ENCODE results near the gene FDPS.
A peak's percentile ranks its signal among the peaks of the same experiment; 100 is the strongest.

The FDPS gene

DNA sequence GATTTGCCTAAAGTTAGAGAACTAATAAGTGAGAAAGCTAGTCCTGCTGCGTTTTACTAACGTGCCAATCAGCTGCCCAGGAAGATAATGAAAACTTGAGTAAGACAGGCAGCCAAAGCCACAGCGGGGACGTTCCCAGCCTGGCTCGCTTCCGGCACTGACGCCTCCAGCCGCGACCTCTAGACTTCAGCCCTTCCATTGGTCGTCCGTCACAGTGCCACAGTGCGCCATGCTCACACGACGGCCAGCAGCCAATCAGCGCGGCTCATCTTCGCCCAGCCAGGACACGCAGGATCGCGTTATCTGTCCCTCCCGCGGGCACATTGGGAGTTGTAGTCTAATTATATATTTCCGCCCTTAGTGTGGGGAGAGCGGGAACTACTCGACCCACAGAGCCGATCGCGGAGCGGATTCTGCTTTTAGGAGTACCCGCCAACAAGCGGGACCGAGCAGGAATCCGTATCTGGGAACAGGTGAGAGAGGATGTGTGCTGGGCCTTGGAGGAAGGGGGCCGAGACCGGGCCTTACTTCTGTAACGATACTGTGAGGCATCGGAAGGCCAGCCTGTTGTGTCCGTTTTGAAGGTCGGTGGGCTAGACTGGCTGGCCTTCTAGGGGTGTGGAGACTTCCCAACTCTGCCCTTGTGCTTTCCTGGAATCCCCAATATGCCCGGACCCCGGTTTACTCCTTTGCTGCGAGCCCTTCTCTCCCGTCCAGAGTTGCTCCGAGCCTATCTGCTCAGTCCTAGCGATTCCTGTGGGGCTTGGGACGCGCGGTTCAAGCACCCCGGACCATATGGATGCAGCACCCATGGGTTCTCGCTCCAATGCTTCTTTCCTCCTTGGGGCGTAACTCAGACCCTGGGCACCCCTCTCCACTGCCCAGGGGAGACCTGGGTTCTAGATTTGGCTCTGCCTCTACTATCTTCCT lies at the start of gene FDPS:
FDPS (plus strand) TSS at position 374 of the 930 bp plus-strand sequence. CDS start 924 bp downstream, outside the sequence.
- Histone ChIP-seq H3K27me3 (ENCODE audit: control insufficient read depth, insufficient read depth, low read length) (no peaks in the 10 kb centered on the region), H3K4me1 (ENCODE audit: control insufficient read depth, insufficient read depth, low read length) (peaks cover 28% of the 10 kb centered on the region), H3K36me3 (ENCODE audit: control insufficient read depth, insufficient read depth, low read length) (no peaks in the 10 kb centered on the region), H3K4me3 (ENCODE audit: low read length) (peak within 1 kb of the TSS; percentile 96), H3K9ac (ENCODE audit: low read length) (peak within 1 kb of the TSS; percentile 91), H3K9me3 (ENCODE audit: control insufficient read depth, low read length) (no peaks in the 10 kb centered on the region)

DNA sequence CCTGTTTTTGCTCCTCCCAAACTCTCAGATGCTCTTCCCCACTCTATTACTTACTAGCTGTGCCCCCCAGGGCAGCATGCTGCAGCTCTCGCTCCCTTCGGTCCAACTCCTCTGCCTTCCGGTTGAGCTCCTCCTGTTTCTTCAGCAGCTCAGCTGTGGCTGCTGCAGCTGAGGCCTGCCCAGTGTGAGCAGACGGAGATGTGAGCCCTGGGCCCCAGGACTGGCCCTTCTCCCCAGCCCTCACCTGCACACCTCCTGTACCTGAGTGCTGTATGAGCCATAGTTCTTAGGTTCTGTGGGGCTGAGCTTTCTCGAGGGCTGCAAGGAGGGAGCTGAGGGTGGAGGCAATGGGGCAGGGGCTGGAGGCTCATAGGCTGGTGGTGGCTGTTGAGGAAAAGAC lies 48.4 kb upstream of the FDPS start:
- Histone ChIP-seq H3K9me3 (ENCODE audit: control insufficient read depth, low read length) (no peaks in the 10 kb centered on the region), H3K36me3 (ENCODE audit: control insufficient read depth, insufficient read depth, low read length) (peaks cover 9% of the 10 kb centered on the region), H3K4me1 (ENCODE audit: control insufficient read depth, insufficient read depth, low read length) (peaks cover 24% of the 10 kb centered on the region), H3K27me3 (ENCODE audit: control insufficient read depth, insufficient read depth, low read length) (no peaks in the 10 kb centered on the region), H3K9ac (ENCODE audit: low read length) (no peak overlapping the region), H3K4me3 (ENCODE audit: low read length) (no peak overlapping the region)

DNA sequence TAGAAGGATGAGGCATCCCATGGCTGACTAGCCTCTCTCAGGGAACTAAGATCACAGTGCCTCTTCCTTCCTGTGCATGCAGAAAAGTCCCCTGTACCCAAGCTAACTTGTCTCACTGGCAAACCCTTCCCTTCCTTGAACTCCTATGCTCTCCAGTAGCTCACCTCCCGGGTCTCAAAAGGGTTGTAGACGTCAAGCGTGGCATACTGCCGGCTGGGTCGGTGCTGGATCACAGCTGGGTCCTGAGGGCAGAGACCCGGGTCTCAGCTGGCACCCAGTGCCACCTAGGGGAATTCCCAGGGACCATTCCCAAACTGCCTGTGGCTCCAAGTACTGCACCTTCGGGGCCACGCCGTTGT lies 47.2 kb upstream of the FDPS start:
- Histone ChIP-seq H3K9ac (ENCODE audit: low read length) (peak overlapping the region; percentile 78), H3K36me3 (ENCODE audit: control insufficient read depth, insufficient read depth, low read length) (peaks cover 17% of the 10 kb centered on the region), H3K27me3 (ENCODE audit: control insufficient read depth, insufficient read depth, low read length) (no peaks in the 10 kb centered on the region), H3K4me1 (ENCODE audit: control insufficient read depth, insufficient read depth, low read length) (peaks cover 16% of the 10 kb centered on the region), H3K4me3 (ENCODE audit: low read length) (peak overlapping the region; percentile 85), H3K9me3 (ENCODE audit: control insufficient read depth, low read length) (no peaks in the 10 kb centered on the region)

DNA sequence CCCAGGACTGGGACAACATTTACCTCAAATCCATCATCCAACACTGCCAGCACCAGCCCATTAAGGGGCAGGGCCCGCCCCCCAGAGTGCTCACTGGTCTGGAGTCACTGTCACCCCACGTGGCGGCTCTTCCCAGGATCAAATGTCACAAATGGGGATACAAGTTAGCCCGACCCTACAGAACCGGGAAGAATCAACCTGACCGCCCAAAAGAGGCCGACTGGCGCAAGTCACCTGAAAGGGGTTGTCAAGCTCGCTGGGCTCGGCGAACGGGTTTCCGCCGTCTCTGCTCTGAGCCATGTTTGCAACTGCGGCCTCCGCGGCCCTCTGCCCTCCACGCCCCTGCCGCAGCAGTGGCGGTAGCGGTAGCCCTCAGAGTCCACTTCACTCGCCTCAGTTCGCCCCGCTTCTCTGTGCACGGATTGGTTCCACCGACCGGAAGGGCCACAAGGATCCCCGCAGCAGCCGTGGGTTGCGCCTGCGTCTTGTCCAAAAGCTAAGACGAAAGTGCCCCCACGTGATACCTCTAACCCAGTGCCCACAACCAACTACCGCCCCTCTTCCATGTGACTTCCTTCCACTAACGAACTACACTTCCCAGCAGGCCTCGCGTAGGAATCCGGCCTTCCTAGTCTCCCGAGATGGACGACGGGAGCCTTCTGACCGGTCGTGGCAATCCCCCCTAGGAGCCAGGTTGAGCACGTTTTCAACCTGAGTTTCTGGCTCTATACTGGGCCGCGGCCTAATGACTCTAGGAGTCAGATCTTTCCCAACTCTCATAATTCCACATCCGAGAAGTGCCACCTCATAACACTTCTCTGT lies 46.6 kb upstream of the FDPS start, which contains the start of gene SCAMP3:
SCAMP3 (minus strand) TSS at position 509 of the 822 bp plus-strand sequence; CDS start at position 300, 209 bp downstream.
- Histone ChIP-seq H3K4me1 (ENCODE audit: control insufficient read depth, insufficient read depth, low read length) (peaks cover 16% of the 10 kb centered on the region), H3K4me3 (ENCODE audit: low read length) (peak within 1 kb of the TSS; percentile 85), H3K27me3 (ENCODE audit: control insufficient read depth, insufficient read depth, low read length) (no peaks in the 10 kb centered on the region), H3K9ac (ENCODE audit: low read length) (peak within 1 kb of the TSS; percentile 78), H3K36me3 (ENCODE audit: control insufficient read depth, insufficient read depth, low read length) (peaks cover 15% of the 10 kb centered on the region), H3K9me3 (ENCODE audit: control insufficient read depth, low read length) (no peaks in the 10 kb centered on the region)

DNA sequence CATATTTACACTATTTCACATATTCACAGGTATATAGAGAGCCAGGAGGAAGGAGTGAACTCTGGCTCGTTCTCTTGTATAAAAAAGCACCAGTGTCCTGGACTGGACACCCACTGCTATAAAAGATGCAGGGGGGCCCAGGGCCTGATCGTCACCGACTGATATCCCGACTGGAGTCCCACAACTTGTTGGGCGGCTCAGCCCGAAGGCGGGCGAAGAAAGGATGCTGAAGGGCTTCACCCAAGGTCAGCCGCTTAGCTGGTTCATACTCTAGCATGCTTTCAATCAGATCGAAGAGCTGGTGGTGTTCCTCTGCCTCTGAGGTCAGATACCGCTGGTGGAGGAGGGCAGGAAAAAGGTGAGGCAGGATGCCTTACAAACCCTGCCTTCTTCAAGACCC lies 45.6 kb upstream of the FDPS start:
- Histone ChIP-seq H3K36me3 (ENCODE audit: control insufficient read depth, insufficient read depth, low read length) (peaks cover 12% of the 10 kb centered on the region), H3K4me1 (ENCODE audit: control insufficient read depth, insufficient read depth, low read length) (peaks cover 16% of the 10 kb centered on the region), H3K4me3 (ENCODE audit: low read length) (no peak overlapping the region), H3K9me3 (ENCODE audit: control insufficient read depth, low read length) (no peaks in the 10 kb centered on the region), H3K9ac (ENCODE audit: low read length) (peak overlapping the region; percentile 78), H3K27me3 (ENCODE audit: control insufficient read depth, insufficient read depth, low read length) (no peaks in the 10 kb centered on the region)

DNA sequence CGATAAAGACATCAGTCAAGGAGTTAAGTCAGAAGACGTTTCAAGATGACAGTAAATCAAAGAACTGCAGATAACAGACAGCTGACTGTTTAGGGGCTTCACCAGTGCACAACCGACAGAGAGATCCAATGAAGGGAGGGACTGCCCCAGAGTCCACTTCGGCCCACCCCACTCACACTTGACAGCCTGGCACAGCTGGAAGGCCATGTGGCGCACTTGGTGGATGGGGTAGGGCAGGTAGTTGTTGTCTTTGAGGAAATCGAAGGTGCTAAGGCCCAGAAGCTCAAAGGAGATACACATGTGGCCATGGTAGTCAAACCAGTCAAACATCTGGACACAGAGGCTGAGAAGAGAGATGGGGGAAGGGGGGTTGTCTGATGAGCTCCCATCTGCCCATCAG lies 42.1 kb upstream of the FDPS start:
- no peak overlapping the region for H3K9ac ChIP-seq (ENCODE audit: low read length)
- H3K4me3 ChIP-seq (ENCODE audit: low read length) = no peak overlapping the region
- H3K9me3 ChIP-seq (ENCODE audit: control insufficient read depth, low read length) = no peaks in the 10 kb centered on the region
- no peaks in the 10 kb centered on the region for H3K27me3 ChIP-seq (ENCODE audit: control insufficient read depth, insufficient read depth, low read length)
- peaks cover 8% of the 10 kb centered on the region for H3K4me1 ChIP-seq (ENCODE audit: control insufficient read depth, insufficient read depth, low read length)
- H3K36me3 ChIP-seq (ENCODE audit: control insufficient read depth, insufficient read depth, low read length) = peaks cover 30% of the 10 kb centered on the region

DNA sequence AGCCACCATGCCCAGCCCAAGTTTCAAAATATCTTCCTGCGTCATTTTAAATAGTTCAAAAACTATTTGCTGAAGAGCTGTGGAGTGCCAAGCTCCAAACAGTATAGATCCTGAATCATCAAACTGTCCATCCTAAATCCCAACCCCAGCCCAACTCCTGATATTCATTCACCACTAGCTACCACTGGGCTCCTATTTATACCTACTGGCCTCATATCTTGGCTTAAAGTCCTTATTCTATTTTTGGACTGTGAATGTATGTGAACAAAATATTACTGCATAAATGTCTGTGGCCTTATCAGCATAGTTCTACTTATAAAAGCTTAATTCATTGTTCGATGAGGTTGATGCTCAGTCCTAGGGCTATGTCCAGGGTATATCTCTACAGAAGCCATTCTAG lies 41.3 kb upstream of the FDPS start:
- Histone ChIP-seq H3K4me1 (ENCODE audit: control insufficient read depth, insufficient read depth, low read length) (peaks cover 14% of the 10 kb centered on the region), H3K27me3 (ENCODE audit: control insufficient read depth, insufficient read depth, low read length) (no peaks in the 10 kb centered on the region), H3K36me3 (ENCODE audit: control insufficient read depth, insufficient read depth, low read length) (peaks cover 30% of the 10 kb centered on the region), H3K4me3 (ENCODE audit: low read length) (no peak overlapping the region), H3K9ac (ENCODE audit: low read length) (no peak overlapping the region), H3K9me3 (ENCODE audit: control insufficient read depth, low read length) (no peaks in the 10 kb centered on the region)

DNA sequence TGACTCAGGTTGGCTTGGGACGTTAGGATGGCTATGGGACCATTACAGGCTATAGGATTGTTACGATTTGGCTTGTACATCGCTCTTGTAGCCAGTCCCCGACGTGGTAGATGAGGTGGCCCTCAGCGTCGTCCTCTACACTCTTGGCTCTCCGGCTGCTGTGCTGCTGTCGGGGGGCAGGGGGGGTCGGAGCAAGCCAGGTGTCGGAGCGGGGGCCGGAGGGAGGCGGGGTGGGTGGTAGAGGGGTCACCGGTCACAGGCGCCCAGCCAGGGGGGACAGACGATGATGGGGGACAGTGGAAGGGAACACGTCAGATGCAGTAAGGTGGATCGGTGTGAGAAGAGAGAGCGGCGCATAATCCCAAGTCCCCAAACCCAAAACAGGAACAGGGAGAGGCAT lies 40.0 kb upstream of the FDPS start:
- peaks cover 14% of the 10 kb centered on the region for H3K4me1 ChIP-seq (ENCODE audit: control insufficient read depth, insufficient read depth, low read length)
- H3K4me3 ChIP-seq (ENCODE audit: low read length) = no peak overlapping the region
- H3K36me3 ChIP-seq (ENCODE audit: control insufficient read depth, insufficient read depth, low read length) = peaks cover 30% of the 10 kb centered on the region
- no peaks in the 10 kb centered on the region for H3K27me3 ChIP-seq (ENCODE audit: control insufficient read depth, insufficient read depth, low read length)
- no peaks in the 10 kb centered on the region for H3K9me3 ChIP-seq (ENCODE audit: control insufficient read depth, low read length)
- H3K9ac ChIP-seq (ENCODE audit: low read length) = no peak overlapping the region

DNA sequence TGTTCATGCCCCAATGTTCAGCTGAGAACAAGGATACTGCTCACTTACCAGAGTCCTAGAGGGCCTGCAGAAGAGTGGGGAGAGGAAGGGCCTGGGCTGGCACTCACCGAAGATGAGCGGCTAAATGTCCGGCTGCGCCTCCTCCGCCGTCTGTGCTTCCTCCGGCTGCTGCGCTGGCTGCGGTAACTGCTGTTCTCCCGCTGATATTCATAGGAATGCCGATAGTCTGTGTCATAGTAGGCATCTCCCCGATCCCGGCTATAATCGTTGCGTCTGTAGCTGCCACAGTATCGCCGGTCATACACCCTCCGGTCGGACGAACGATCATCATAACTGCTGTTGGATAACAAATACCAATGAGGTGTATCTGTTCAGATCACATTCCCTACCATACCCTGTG lies 39.3 kb upstream of the FDPS start:
- no peaks in the 10 kb centered on the region for H3K9me3 ChIP-seq (ENCODE audit: control insufficient read depth, low read length)
- H3K36me3 ChIP-seq (ENCODE audit: control insufficient read depth, insufficient read depth, low read length) = peaks cover 27% of the 10 kb centered on the region
- no peaks in the 10 kb centered on the region for H3K27me3 ChIP-seq (ENCODE audit: control insufficient read depth, insufficient read depth, low read length)
- peaks cover 14% of the 10 kb centered on the region for H3K4me1 ChIP-seq (ENCODE audit: control insufficient read depth, insufficient read depth, low read length)
- H3K4me3 ChIP-seq (ENCODE audit: low read length) = no peak overlapping the region
- no peak overlapping the region for H3K9ac ChIP-seq (ENCODE audit: low read length)

DNA sequence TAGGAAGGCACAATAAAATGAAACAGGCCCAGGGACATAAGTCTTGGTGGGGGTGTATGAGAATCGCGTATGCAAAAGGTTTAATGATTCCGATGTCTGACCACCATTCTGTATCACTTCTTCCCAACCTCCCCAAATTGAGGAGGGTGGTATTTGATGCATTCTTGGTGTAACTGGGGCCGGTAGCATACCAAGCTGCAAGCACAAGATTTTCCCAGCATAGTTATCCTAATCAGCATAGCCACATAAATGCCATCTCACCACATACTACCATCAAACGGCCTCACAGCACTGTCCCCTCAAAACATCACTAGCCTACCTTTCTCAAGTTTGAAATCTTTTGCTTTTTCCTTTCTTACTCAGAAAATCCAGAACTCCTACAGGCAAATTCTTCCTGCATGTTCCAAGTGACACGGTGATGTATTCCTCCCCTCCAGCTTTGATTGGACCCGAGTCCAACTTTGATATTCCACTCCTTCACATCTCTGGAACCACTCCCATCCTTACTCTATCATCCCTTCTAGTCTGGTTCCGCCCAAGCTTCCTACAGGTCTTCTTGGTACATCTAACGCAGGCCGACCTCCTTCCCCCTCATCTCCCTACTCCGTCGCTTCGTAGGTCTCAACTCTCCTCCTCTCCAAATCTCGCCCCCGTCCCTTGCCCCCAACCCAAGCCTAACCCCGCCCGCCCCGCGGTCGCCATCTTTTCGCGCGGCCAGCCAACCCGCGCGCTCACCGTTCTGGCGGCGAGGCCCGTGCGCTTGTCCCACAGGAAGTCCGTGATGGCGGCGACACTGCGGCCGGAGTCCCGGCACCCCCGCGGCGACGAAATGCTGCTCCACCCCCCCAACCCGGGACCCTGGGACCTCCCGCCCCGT lies 36.0 kb upstream of the FDPS start:
- peak overlapping the region; percentile 86 for H3K4me3 ChIP-seq (ENCODE audit: low read length)
- H3K27me3 ChIP-seq (ENCODE audit: control insufficient read depth, insufficient read depth, low read length) = no peaks in the 10 kb centered on the region
- H3K9ac ChIP-seq (ENCODE audit: low read length) = peak overlapping the region; percentile 88
- H3K9me3 ChIP-seq (ENCODE audit: control insufficient read depth, low read length) = no peaks in the 10 kb centered on the region
- peaks cover 17% of the 10 kb centered on the region for H3K36me3 ChIP-seq (ENCODE audit: control insufficient read depth, insufficient read depth, low read length)
- H3K4me1 ChIP-seq (ENCODE audit: control insufficient read depth, insufficient read depth, low read length) = peaks cover 14% of the 10 kb centered on the region

DNA sequence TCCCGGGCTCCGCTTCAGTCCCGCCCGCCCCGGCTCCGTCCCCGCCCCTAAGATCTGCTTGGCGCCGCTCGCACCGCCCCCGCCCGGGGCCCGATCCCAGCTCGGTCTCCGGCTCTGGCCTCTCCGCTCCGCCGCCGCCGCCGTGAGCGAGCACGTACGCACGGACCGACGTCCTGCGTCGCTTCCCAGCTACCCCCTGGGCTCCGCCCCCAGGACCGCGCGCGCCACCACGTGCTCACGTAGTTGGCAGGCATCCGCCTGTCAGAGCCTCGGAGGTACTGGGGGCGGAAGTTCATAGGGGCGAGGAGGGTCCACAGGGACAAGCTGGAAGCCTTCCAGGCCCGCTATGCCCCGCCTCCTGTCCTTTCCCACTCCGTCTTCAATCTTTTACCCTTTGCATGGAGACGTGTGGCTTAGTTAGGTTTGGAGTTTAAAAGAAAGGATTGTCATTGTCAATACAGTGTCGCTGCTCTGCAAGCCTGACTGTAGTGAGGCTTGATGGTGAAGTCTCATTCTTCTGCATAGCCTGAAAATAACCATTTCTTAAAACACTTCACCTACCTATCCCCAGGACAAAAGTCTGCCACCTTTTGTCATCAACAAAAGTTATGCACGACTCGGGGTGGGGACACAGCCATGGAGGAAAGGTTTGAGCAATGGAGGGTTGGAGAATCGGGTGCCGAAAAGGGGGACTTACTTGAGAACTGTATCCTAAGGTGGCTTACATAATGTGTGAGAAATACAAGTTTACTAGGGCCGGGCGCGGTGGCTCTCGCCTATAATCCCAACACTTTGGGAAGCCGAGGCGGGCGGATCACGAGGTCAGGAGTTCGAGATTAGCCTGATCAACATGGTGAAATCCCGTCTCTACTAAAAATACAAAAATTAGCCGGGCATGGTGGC lies 35.1 kb upstream of the FDPS start, which contains the start of gene CLK2:
CLK2 (minus strand) TSS at position 162 of the 903 bp plus-strand sequence. CDS start 2,527 bp downstream, outside the sequence.
- H3K36me3 ChIP-seq (ENCODE audit: control insufficient read depth, insufficient read depth, low read length) = peaks cover 13% of the 10 kb centered on the region
- H3K9me3 ChIP-seq (ENCODE audit: control insufficient read depth, low read length) = no peaks in the 10 kb centered on the region
- peak within 1 kb of the TSS; percentile 88 for H3K9ac ChIP-seq (ENCODE audit: low read length)
- H3K27me3 ChIP-seq (ENCODE audit: control insufficient read depth, insufficient read depth, low read length) = no peaks in the 10 kb centered on the region
- peaks cover 18% of the 10 kb centered on the region for H3K4me1 ChIP-seq (ENCODE audit: control insufficient read depth, insufficient read depth, low read length)
- peak within 1 kb of the TSS; percentile 86 for H3K4me3 ChIP-seq (ENCODE audit: low read length)
